ENCODE data around the gene AGT.

DNA sequence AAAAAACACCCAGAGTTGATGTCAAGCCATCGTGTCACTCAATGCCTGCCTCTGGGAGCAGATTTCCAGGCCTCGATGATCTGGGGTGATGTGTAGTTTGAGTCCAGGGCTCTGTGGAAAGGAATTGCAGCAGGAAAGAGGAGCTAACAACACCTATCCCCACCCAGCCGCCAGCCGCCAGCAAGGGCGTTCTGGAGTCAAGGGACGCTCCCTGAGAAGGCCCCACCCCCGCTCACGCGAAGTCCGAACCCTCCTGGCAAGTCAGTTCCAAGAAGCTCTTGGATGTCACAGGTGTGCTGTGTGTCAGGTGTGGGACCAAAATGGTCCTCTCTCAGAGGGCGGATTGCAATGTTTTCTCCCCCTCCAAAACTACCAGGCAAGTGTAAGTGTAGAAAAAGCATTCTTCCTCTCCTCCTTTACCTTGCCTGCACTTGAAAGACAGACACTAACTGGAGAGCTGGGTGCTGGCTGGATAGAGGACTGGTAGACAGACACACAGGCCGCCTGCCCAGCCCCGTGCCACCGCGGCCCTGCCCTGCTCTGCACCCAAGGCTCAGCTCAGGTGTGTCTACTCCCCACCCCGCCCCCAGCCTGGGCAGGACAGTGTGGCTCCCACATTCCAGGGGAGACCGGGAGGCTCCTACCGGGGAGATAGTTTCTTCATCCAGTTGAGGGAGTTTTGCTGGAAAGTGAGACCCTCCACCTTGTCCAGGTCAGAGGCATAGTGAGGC, 8.5 kb downstream of the AGT start:
- TF ChIP-seq GABPA (IDR thresholded peaks at IDR 0.05; ENCODE audit: low read depth): no peak
- no peak for TF ChIP-seq POLR2AphosphoS5 (IDR thresholded peaks at IDR 0.05; ENCODE audit: low read depth)

Data from HL-60 (cell line).